ENCODE data around the gene XPNPEP1. TPM values are rescaled to one million over a fixed set of nuclear protein-coding genes. Genes with fewer than 3 reads are reported as not detected.

XPNPEP1 gene
- total and polyA plus RNA-seq, 4 donors = 28.4 to 68.9 (median 43.2) TPM

DNA sequence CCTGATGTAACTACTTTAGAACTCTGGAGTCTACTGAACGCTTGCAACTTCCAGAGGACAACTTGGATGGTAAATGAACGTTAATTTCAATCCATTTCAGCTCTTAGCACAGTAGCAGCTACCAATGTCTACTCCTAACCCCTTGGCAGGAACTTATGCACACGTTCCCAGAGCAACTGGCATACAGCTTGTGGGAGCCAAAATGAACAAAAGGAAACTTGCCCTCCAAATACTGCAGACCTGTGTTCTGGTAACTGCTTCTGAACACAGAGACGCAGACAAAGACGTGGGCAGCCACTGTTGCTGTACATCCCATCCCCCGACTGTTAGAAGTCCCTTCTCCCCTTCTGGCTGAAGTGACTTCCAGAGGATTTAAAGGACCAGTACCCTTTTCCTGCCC lies 61.3 kb downstream of the XPNPEP1 start:
- intact Hi-C loops (cut with DNase I) = no loop called here
- Histone ChIP-seq H3K4me1 (ENCODE audit: control insufficient read depth in 1 of 2, insufficient read depth in 2 of 2, low read length in 2 of 2) (no peaks in the 10 kb centered on the region), H3K4me3 (ENCODE audit: low read length in 2 of 2) (no peak overlapping the region), H3K36me3 (ENCODE audit: control insufficient read depth in 1 of 2, insufficient read depth in 2 of 2, low read length in 1 of 2) (peaks cover 6 to 15% of the 10 kb centered on the region in 2 donors), H3K27ac (ENCODE audit: low read depth in 1 of 2, low read length in 2 of 2) (no peak overlapping the region), H3K9me3 (ENCODE audit: control insufficient read depth, low read length) (peaks cover 4% of the 10 kb centered on the region), H3K27me3 (ENCODE audit: control insufficient read depth in 1 of 2, insufficient read depth in 2 of 2, low read length in 1 of 2) (no peaks in the 10 kb centered on the region)
- ATAC-seq (ENCODE audit: low FRiP score) (no peak), DNase-seq (no peak)
- 26 to 27% methylated on average over 6 of the region's 6 CpGs for WGBS, 2 donors

DNA sequence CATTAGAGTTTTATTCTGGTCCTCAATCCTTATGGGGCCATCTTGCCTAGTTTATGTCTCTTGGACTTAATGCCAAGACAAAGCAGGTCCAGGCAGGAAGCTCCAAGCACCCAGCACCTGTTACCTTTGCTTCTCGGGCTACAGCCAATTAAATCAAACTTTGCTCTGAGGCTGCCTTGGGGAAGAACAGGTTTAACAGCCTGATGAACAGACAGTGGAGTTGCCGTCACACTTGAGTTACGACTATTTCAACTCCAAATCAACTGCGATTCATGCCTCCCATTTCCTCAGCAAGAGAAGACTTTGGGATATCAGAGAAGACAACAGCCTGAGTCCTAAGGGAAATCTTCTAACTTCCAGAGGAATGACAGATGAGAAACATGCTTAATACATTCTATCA lies 62.2 kb downstream of the XPNPEP1 start:
- Histone ChIP-seq H3K9me3 (ENCODE audit: control insufficient read depth, low read length) (peaks cover 4% of the 10 kb centered on the region), H3K27me3 (ENCODE audit: control insufficient read depth in 1 of 2, insufficient read depth in 2 of 2, low read length in 1 of 2) (no peaks in the 10 kb centered on the region), H3K4me1 (ENCODE audit: control insufficient read depth in 1 of 2, insufficient read depth in 2 of 2, low read length in 2 of 2) (no peaks in the 10 kb centered on the region), H3K4me3 (ENCODE audit: low read length in 2 of 2) (no peak overlapping the region), H3K27ac (ENCODE audit: low read depth in 1 of 2, low read length in 2 of 2) (no peak overlapping the region), H3K36me3 (ENCODE audit: control insufficient read depth in 1 of 2, insufficient read depth in 2 of 2, low read length in 1 of 2) (peaks cover 6 to 12% of the 10 kb centered on the region in 2 donors)
- ATAC-seq (ENCODE audit: low FRiP score) = no peak
- 93 to 95% methylated on average over 4 of the region's 4 CpGs for WGBS, 2 donors
- DNase-seq = no peak
- intact Hi-C loops (cut with DNase I) = no loop called here

DNA sequence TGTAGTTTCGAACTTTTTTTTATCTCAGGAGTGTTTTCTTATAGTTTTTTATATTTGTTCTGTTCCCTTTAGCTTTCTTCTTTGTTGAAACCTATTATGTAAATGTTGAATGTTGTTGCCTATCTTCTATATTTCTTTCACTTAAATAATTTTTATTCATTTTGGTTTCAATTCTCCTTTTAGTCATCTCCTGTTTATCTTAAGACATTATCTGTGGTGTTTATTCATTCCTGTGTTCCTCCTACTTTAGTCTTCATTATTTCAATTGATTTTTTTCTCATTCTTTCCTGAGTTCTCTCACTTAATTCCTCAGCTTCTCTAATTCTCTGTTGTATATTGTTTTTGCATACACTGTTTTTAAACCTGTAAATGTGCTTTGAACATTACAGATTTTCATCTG lies 64.1 kb downstream of the XPNPEP1 start:
- Histone ChIP-seq H3K9me3 (ENCODE audit: control insufficient read depth, low read length) (peaks cover 2% of the 10 kb centered on the region), H3K27me3 (ENCODE audit: control insufficient read depth in 1 of 2, insufficient read depth in 2 of 2, low read length in 1 of 2) (no peaks in the 10 kb centered on the region), H3K27ac (ENCODE audit: low read depth in 1 of 2, low read length in 2 of 2) (no peak overlapping the region), H3K36me3 (ENCODE audit: control insufficient read depth in 1 of 2, insufficient read depth in 2 of 2, low read length in 1 of 2) (peaks cover 3% of the 10 kb centered on the region in 2 donors), H3K4me1 (ENCODE audit: control insufficient read depth in 1 of 2, insufficient read depth in 2 of 2, low read length in 2 of 2) (no peaks in the 10 kb centered on the region), H3K4me3 (ENCODE audit: low read length in 2 of 2) (no peak overlapping the region)
- intact Hi-C loops (cut with DNase I) = no loop called here
- no peak for ATAC-seq (ENCODE audit: low FRiP score)
- WGBS, 2 donors = 89% methylated on average over 1 of the region's 1 CpG
- DNase-seq = no peak

DNA sequence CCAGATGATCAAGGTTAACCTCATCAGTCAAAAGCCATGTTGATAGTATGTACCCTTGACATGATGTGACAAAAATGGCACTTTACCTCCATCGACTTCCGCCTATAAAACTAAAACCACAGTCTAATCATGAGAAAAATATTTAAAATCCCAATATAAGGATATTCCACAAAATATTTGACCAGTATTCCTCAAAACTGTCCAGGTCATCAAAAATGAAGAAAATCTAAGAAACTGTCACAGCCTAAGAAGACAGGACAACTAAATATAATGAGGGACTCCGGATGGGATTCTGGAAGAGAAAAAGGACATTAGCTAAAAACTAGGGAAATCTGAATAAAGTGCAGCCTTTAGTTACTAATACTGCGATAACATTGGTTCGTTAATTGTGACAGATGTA lies 67.6 kb downstream of the XPNPEP1 start:
- no peaks in the 10 kb centered on the region for H3K4me1 ChIP-seq (ENCODE audit: control insufficient read depth in 1 of 2, insufficient read depth in 2 of 2, low read length in 2 of 2)
- H3K36me3 ChIP-seq (ENCODE audit: control insufficient read depth in 1 of 2, insufficient read depth in 2 of 2, low read length in 1 of 2) = no peaks in the 10 kb centered on the region
- ATAC-seq (ENCODE audit: low FRiP score) (no peak), DNase-seq (no peak)
- no peaks in the 10 kb centered on the region for H3K9me3 ChIP-seq (ENCODE audit: control insufficient read depth, low read length)
- no peak overlapping the region for H3K4me3 ChIP-seq (ENCODE audit: low read length in 2 of 2)
- WGBS, 2 donors = 91 to 94% methylated on average over 5 of the region's 5 CpGs
- intact Hi-C loops (cut with DNase I) = no loop called here
- no peak overlapping the region for H3K27ac ChIP-seq (ENCODE audit: low read depth in 1 of 2, low read length in 2 of 2)
- no peaks in the 10 kb centered on the region for H3K27me3 ChIP-seq (ENCODE audit: control insufficient read depth in 1 of 2, insufficient read depth in 2 of 2, low read length in 1 of 2)

DNA sequence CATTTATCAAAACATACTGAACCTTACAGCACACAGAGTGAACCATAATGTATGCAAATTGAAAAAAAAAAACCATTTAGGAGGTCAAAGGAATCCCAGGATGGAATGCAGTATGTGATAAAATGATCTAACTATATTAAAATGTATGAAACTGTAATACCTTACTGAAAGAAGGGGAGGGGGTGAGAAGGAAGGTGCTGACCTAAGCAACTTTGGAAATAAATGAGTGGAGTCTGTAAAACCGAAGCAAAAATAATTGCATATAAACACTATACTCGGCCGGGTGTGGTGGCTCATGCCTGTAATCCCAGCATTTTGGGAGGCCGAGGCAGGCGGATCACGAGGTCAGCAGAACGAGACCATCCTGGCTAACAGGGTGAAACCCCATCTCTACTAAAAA lies 69.4 kb downstream of the XPNPEP1 start:
- Histone ChIP-seq H3K4me3 (ENCODE audit: low read length in 2 of 2) (no peak overlapping the region), H3K9me3 (ENCODE audit: control insufficient read depth, low read length) (no peaks in the 10 kb centered on the region), H3K27me3 (ENCODE audit: control insufficient read depth in 1 of 2, insufficient read depth in 2 of 2, low read length in 1 of 2) (no peaks in the 10 kb centered on the region), H3K27ac (ENCODE audit: low read depth in 1 of 2, low read length in 2 of 2) (no peak overlapping the region), H3K36me3 (ENCODE audit: control insufficient read depth in 1 of 2, insufficient read depth in 2 of 2, low read length in 1 of 2) (no peaks in the 10 kb centered on the region), H3K4me1 (ENCODE audit: control insufficient read depth in 1 of 2, insufficient read depth in 2 of 2, low read length in 2 of 2) (no peaks in the 10 kb centered on the region)
- intact Hi-C loops (cut with DNase I) = no loop called here
- whole genome bisulfite sequencing, 2 donors = 90 to 94% methylated on average over 7 of the region's 7 CpGs
- ATAC-seq (ENCODE audit: low FRiP score) (no peak), DNase-seq (no peak)

DNA sequence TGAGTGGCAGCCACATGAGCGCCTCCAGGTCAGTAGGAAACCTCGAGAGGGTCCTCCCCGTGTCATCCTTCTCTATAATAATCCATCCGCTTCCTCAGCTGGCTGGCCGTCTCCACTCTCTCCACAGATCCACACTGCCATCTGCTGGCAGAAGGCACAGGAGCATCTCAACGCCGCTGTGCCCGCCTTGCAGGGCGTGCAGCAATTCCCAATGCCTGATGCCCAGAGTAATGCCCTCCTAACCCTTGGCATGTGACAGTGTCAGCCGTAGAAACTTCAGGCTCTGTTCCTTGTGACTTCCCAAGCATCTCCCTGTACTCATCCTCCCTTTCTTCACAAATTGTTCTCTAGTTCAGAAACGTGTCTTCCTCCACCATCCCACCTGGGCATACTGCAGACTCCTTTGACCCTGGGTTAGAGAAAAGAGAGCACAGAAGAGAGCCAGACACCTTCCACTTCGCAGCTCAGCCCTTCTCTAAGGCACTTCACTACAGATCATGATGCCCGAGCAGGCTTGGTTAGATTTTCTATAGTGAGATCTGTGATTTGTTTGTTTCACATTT lies 70.8 kb downstream of the XPNPEP1 start:
- peak; percentile 81 to 89 for DNase-seq
- no peaks in the 10 kb centered on the region for H3K36me3 ChIP-seq (ENCODE audit: control insufficient read depth in 1 of 2, insufficient read depth in 2 of 2, low read length in 1 of 2)
- WGBS, 2 donors = 7 to 8% methylated on average over 13 of the region's 13 CpGs
- H3K4me1 ChIP-seq (ENCODE audit: control insufficient read depth in 1 of 2, insufficient read depth in 2 of 2, low read length in 2 of 2) = no peaks in the 10 kb centered on the region
- intact Hi-C loops (cut with DNase I) = no loop called here
- no peaks in the 10 kb centered on the region for H3K9me3 ChIP-seq (ENCODE audit: control insufficient read depth, low read length)
- H3K27me3 ChIP-seq (ENCODE audit: control insufficient read depth in 1 of 2, insufficient read depth in 2 of 2, low read length in 1 of 2) = no peaks in the 10 kb centered on the region
- no peak overlapping the region for H3K27ac ChIP-seq (ENCODE audit: low read depth in 1 of 2, low read length in 2 of 2)
- peak; percentile 77 for ATAC-seq (ENCODE audit: low FRiP score)
- H3K4me3 ChIP-seq (ENCODE audit: low read length in 2 of 2) = no peak overlapping the region

DNA sequence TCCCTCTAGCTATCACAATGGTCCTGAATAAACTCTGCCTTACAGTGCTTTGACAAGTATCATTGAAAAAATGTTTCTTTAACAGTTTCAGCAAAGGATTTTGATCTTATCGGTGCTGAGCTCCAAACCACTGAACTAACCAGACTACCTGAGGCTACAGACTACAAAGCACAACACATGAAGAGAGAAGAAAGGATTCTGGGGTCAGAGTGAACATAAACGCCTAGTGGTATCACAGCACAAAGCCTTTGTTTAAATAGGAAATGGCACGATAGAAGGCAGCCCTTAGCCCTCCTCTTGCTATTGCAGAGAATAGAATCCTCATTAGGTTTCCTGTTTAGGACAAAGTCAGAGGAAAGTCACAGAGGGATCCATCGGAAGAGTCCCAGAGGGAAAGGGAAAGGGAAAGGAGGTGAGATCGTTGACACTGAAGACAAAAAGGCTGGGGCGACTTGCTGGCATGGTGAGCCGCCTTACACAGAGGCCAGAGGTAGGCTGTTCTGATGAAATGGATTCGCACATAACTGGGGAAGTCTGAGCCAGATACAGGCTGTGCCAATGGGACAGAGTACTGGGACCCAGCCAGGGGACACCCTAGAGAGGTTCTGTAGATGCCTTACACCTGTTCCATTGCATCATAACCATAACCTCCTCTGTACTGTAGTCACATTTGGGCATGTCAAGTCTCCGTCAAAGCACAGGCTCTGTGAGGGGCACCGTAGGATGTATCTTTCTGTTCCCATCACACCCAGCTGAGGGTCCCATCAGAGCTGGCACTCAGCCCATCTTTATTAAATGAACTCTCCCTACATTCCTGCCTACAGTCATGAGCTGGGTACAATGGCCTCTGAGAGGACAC lies 71.5 kb downstream of the XPNPEP1 start:
- intact Hi-C loops (cut with DNase I) = no loop called here
- no peak overlapping the region for H3K4me3 ChIP-seq (ENCODE audit: low read length in 2 of 2)
- 64 to 66% methylated on average over 10 of the region's 10 CpGs for WGBS, 2 donors
- no peaks in the 10 kb centered on the region for H3K36me3 ChIP-seq (ENCODE audit: control insufficient read depth in 1 of 2, insufficient read depth in 2 of 2, low read length in 1 of 2)
- H3K27me3 ChIP-seq (ENCODE audit: control insufficient read depth in 1 of 2, insufficient read depth in 2 of 2, low read length in 1 of 2) = no peaks in the 10 kb centered on the region
- H3K9me3 ChIP-seq (ENCODE audit: control insufficient read depth, low read length) = no peaks in the 10 kb centered on the region
- no peak overlapping the region for H3K27ac ChIP-seq (ENCODE audit: low read depth in 1 of 2, low read length in 2 of 2)
- ATAC-seq (ENCODE audit: low FRiP score) = no peak
- no peak for DNase-seq
- H3K4me1 ChIP-seq (ENCODE audit: control insufficient read depth in 1 of 2, insufficient read depth in 2 of 2, low read length in 2 of 2) = no peaks in the 10 kb centered on the region

DNA sequence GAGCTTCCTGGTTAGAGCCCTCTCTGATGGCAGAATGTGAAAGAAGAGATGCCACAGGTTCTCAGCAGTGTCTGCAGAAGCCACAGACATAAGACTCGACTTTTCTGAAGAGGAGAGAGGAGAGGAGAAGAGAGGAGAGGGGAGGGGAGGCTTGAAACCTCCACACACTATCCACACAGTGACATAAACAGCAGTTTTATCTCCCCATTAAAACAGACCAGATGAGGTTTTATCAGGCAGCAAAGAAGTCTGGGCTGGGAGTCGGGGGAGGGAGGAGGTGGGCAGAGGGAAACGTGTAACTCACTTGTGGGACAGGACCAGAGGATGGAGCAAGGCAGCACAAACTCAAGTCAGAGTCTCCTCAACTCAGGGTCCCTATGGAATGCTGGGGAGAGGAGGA lies 76.5 kb downstream of the XPNPEP1 start:
- no peak overlapping the region for H3K4me3 ChIP-seq (ENCODE audit: low read length in 2 of 2)
- H3K9me3 ChIP-seq (ENCODE audit: control insufficient read depth, low read length) = no peaks in the 10 kb centered on the region
- ATAC-seq (ENCODE audit: low FRiP score) = no peak
- no peaks in the 10 kb centered on the region for H3K27me3 ChIP-seq (ENCODE audit: control insufficient read depth in 1 of 2, insufficient read depth in 2 of 2, low read length in 1 of 2)
- H3K4me1 ChIP-seq (ENCODE audit: control insufficient read depth in 1 of 2, insufficient read depth in 2 of 2, low read length in 2 of 2) = no peaks in the 10 kb centered on the region
- no peak overlapping the region for H3K27ac ChIP-seq (ENCODE audit: low read depth in 1 of 2, low read length in 2 of 2)
- no peaks in the 10 kb centered on the region for H3K36me3 ChIP-seq (ENCODE audit: control insufficient read depth in 1 of 2, insufficient read depth in 2 of 2, low read length in 1 of 2)
- intact Hi-C loops (cut with DNase I) = no loop called here
- no peak for DNase-seq
- 32 to 47% methylated on average over 3 of the region's 3 CpGs for WGBS, 2 donors

DNA sequence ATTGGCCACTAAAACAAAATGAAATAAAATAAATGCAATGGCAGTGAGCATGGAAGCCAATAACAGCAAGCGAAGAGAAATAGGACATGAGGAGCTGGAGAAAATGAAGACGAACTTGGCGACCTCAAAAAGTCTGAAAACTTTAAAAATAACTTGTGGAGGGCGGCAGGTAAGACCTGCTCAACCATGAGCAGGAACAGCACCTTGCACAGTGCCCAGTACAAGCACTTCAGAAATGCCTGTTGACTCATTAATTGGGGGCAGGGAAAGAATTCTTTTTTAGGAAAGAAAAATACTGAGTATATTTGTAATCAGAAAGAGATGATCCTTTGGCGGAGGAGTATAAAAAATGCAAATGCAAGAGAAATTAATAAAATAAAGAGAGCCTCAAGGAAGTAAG lies 78.0 kb downstream of the XPNPEP1 start:
- 70 to 73% methylated on average over 5 of the region's 5 CpGs for WGBS, 2 donors
- Histone ChIP-seq H3K27me3 (ENCODE audit: control insufficient read depth in 1 of 2, insufficient read depth in 2 of 2, low read length in 1 of 2) (no peaks in the 10 kb centered on the region), H3K36me3 (ENCODE audit: control insufficient read depth in 1 of 2, insufficient read depth in 2 of 2, low read length in 1 of 2) (no peaks in the 10 kb centered on the region), H3K27ac (ENCODE audit: low read depth in 1 of 2, low read length in 2 of 2) (no peak overlapping the region), H3K4me3 (ENCODE audit: low read length in 2 of 2) (no peak overlapping the region), H3K4me1 (ENCODE audit: control insufficient read depth in 1 of 2, insufficient read depth in 2 of 2, low read length in 2 of 2) (no peaks in the 10 kb centered on the region), H3K9me3 (ENCODE audit: control insufficient read depth, low read length) (no peaks in the 10 kb centered on the region)
- intact Hi-C loops (cut with DNase I) = no loop called here
- no peak for DNase-seq
- ATAC-seq (ENCODE audit: low FRiP score) = no peak
